Coronary artery (tissue), 2 donors: ENCODE data around the gene GEMIN4.

Experiments
- DNase-seq: peaks from one replicate; pipeline ENCODE4 v3.0.0-alpha.2; 2017; ENCODE audit warnings: low spot score
- H3K27ac ChIP-seq, 2 donors: fragments of 200-600 bp; sonication (generic); one replicate each; pipeline ENCODE4 v1.5.1; 2016 to 2019
- H3K4me3 ChIP-seq: fragments of 200-600 bp; sonication (generic); 2 replicates; pipeline ENCODE4 v1.5.1; 2016; ENCODE audit warnings: mild to moderate bottlenecking, moderate library complexity
- TF ChIP-seq, protein P1 (sequence below): fragments of 200-600 bp; sonication (generic); IDR thresholded peaks from one replicate; pipeline ENCODE4 v1.5.1; 2019; ENCODE audit warnings: antibody characterized with exemption

The GEMIN4 gene

GRCh38 chr17:752002-752619 is at the start of gene GEMIN4:
TSS of gene GEMIN4 (minus strand) at chr17:752264. CDS start at chr17:752142, 122 bp downstream.
- Histone ChIP-seq H3K27ac (peak within 1 kb of the TSS; percentile 75 to 94), H3K4me3 (peak within 1 kb of the TSS; percentile 80)
- DNase-seq: peak; percentile 92
- TF ChIP-seq, protein P1, sequence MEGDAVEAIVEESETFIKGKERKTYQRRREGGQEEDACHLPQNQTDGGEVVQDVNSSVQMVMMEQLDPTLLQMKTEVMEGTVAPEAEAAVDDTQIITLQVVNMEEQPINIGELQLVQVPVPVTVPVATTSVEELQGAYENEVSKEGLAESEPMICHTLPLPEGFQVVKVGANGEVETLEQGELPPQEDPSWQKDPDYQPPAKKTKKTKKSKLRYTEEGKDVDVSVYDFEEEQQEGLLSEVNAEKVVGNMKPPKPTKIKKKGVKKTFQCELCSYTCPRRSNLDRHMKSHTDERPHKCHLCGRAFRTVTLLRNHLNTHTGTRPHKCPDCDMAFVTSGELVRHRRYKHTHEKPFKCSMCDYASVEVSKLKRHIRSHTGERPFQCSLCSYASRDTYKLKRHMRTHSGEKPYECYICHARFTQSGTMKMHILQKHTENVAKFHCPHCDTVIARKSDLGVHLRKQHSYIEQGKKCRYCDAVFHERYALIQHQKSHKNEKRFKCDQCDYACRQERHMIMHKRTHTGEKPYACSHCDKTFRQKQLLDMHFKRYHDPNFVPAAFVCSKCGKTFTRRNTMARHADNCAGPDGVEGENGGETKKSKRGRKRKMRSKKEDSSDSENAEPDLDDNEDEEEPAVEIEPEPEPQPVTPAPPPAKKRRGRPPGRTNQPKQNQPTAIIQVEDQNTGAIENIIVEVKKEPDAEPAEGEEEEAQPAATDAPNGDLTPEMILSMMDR: peak; percentile 85

- no peak for DNase-seq
- no peak overlapping the region for H3K4me3 ChIP-seq
- H3K27ac ChIP-seq: no peak overlapping the region
- TF ChIP-seq, protein P1: no peak
These were observed 49.6 kb upstream of the GEMIN4 start for GRCh38 chr17:801660-802059.

DNA sequence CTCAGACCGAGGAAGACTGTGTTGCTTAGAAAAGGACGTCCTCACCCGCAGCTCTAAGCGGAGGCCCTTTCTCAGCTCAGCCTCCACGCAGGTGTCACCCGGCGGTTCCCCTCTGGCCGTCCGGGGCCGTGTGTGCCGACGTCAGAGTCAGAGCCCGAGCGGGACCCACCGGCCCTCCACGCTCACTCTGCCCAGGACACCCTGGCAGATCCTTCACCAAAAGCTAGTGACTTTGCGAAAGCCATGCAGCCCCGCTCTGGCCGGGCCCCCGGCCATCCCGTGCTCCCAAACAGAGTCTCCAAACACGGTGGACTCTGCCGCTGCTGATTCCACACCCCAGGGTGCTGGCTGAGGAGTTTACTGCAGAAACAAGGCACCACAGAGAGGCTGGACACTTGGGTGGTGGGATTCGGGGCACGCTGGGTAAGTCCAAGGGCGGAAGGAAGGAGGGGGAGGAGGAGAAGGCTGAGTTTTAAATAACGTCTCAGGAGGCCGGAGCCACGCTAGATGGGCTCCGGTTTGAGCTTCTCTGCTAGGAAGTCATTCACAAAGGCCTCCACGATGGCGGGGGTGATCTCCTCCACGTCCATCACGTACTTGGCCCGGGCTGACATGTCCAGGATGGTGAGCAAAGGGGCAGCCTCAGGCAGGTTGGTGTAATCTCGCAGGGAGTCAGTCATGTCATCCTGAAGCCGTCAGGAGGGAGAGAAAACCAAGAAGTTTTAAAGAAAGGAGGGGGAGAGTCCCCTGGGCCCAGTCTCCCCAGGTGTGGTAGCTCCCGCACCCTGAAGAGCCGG is 48.6 kb upstream of the GEMIN4 start:
- TF ChIP-seq, protein P1: no peak
- no peak overlapping the region for H3K27ac ChIP-seq
- H3K4me3 ChIP-seq: no peak overlapping the region
- DNase-seq: no peak

GRCh38 chr17:799261-799660 is 47.2 kb upstream of the GEMIN4 start:
- TF ChIP-seq, protein P1: no peak
- no peak overlapping the region for H3K4me3 ChIP-seq
- no peak for DNase-seq
- H3K27ac ChIP-seq: no peak overlapping the region

DNA sequence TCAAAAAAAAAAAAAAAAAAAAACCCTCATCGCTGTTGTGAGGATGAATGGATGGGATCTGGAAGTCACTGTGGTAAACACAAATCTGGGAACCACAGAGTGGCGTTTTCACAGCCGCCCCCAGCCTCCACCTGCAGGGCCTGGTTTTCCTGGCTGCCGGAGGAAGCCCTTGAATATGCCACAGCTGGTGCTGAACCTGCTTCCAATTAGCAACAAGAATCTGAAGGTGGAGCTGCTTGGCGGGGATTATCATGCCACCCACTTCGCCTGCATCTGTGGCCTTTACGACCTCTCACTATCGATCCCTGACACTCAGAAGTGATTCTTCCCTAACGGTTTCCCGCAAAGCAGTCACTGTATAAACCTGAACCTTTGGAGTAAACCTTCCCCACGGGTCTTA is 46.2 kb upstream of the GEMIN4 start:
- no peak for DNase-seq
- H3K27ac ChIP-seq: no peak overlapping the region
- TF ChIP-seq, protein P1: no peak

GRCh38 chr17:797236-797840 is 45.3 kb upstream of the GEMIN4 start:
- H3K27ac ChIP-seq: no peak overlapping the region
- no peak for DNase-seq
- TF ChIP-seq, protein P1: no peak

More for the DNA sequence above, 46.2 kb upstream of the GEMIN4 start:
- H3K4me3 ChIP-seq: no peak overlapping the region

More at GRCh38 chr17:797236-797840, 45.3 kb upstream of the GEMIN4 start:
- no peak overlapping the region for H3K4me3 ChIP-seq
